ENCODE results near the gene RYK. TPM values are rescaled to one million over a fixed set of nuclear protein-coding genes. Genes with fewer than 3 reads are reported as not detected.

The RYK gene
- total and polyA plus RNA-seq, 2 donors (not counting 1 experiment from before 2014, with no cell fraction given): 60.6 to 112 TPM

- Histone ChIP-seq H3K9me3 (ENCODE audit: control insufficient read depth, insufficient read depth, low read depth, low read length) (no peaks in the 10 kb centered on the region), H3K27me3 (ENCODE audit: control insufficient read depth, insufficient read depth, low read length) (no peaks in the 10 kb centered on the region), H2AFZ (ENCODE audit: low read length) (no peak overlapping the region), H3K79me2 (ENCODE audit: control insufficient read depth, insufficient read depth, low read length) (peaks cover 90% of the 10 kb centered on the region), H3K9ac (ENCODE audit: insufficient read depth, low read length) (no peak overlapping the region), H3K27ac (ENCODE audit: insufficient read depth, low read length) (no peak overlapping the region), H3K4me3 (replicated peaks in 1 of 4; ENCODE audit: control extremely low read depth in 1 of 4, insufficient read depth in 1 of 4, low read depth in 3 of 4, low read length in 4 of 4) (no peak overlapping the region), H3K4me2 (ENCODE audit: extremely low read depth, insufficient read depth, low read length) (no peak overlapping the region), H3K36me3 (ENCODE audit: control insufficient read depth, insufficient read depth, low read length) (no peaks in the 10 kb centered on the region), H3K4me1 (ENCODE audit: control insufficient read depth, extremely low read depth, insufficient read depth, low read length) (peaks cover 7% of the 10 kb centered on the region), H4K20me1 (ENCODE audit: control insufficient read depth, extremely low read depth, insufficient read depth, low read length) (no peaks in the 10 kb centered on the region)
- no peak for DNase-seq (ENCODE audit: low read depth in 2 of 2)
- no peak for TF ChIP-seq EZH2 (IDR thresholded peaks at IDR 0.05; ENCODE audit: low read length, missing control alignments)
- no peak for TF ChIP-seq CTCF (conservative IDR thresholded peaks at IDR 0.05 in 1 of 2, IDR thresholded peaks at IDR 0.05 in 1 of 2; ENCODE audit: low read depth in 1 of 2, low read length in 2 of 2)
These were observed 5.7 kb downstream of the RYK start for GRCh38 chr3:134244921-134245320.

GRCh38 chr3:134242649-134243617, 7.7 kb downstream of the RYK start:
- Histone ChIP-seq H3K27me3 (ENCODE audit: control insufficient read depth, insufficient read depth, low read length) (no peaks in the 10 kb centered on the region), H3K79me2 (ENCODE audit: control insufficient read depth, insufficient read depth, low read length) (peaks cover 88% of the 10 kb centered on the region), H3K9me3 (ENCODE audit: control insufficient read depth, insufficient read depth, low read depth, low read length) (no peaks in the 10 kb centered on the region), H3K4me2 (ENCODE audit: extremely low read depth, insufficient read depth, low read length) (peak overlapping the region; percentile 26), H3K4me1 (ENCODE audit: control insufficient read depth, extremely low read depth, insufficient read depth, low read length) (peaks cover 12% of the 10 kb centered on the region), H3K4me3 (replicated peaks in 1 of 4; ENCODE audit: control extremely low read depth in 1 of 4, insufficient read depth in 1 of 4, low read depth in 3 of 4, low read length in 4 of 4) (no peak overlapping the region), H4K20me1 (ENCODE audit: control insufficient read depth, extremely low read depth, insufficient read depth, low read length) (no peaks in the 10 kb centered on the region), H3K27ac (ENCODE audit: insufficient read depth, low read length) (no peak overlapping the region), H2AFZ (ENCODE audit: low read length) (no peak overlapping the region), H3K9ac (ENCODE audit: insufficient read depth, low read length) (no peak overlapping the region), H3K36me3 (ENCODE audit: control insufficient read depth, insufficient read depth, low read length) (no peaks in the 10 kb centered on the region)
- DNase-seq (ENCODE audit: low read depth in 2 of 2): peak; percentile 90 to 92
- TF ChIP-seq CTCF (conservative IDR thresholded peaks at IDR 0.05 in 1 of 2, IDR thresholded peaks at IDR 0.05 in 1 of 2; ENCODE audit: low read depth in 1 of 2, low read length in 2 of 2) (no peak), EZH2 (IDR thresholded peaks at IDR 0.05; ENCODE audit: low read length, missing control alignments) (no peak)

- peaks cover 83% of the 10 kb centered on the region for H3K79me2 ChIP-seq (ENCODE audit: control insufficient read depth, insufficient read depth, low read length)
- no peaks in the 10 kb centered on the region for H3K36me3 ChIP-seq (ENCODE audit: control insufficient read depth, insufficient read depth, low read length)
- no peak overlapping the region for H3K4me3 ChIP-seq (replicated peaks in 1 of 4; ENCODE audit: control extremely low read depth in 1 of 4, insufficient read depth in 1 of 4, low read depth in 3 of 4, low read length in 4 of 4)
- H3K27me3 ChIP-seq (ENCODE audit: control insufficient read depth, insufficient read depth, low read length): no peaks in the 10 kb centered on the region
- no peak overlapping the region for H2AFZ ChIP-seq (ENCODE audit: low read length)
- no peaks in the 10 kb centered on the region for H3K9me3 ChIP-seq (ENCODE audit: control insufficient read depth, insufficient read depth, low read depth, low read length)
- no peak for DNase-seq (ENCODE audit: low read depth in 2 of 2)
- peaks cover 2% of the 10 kb centered on the region for H4K20me1 ChIP-seq (ENCODE audit: control insufficient read depth, extremely low read depth, insufficient read depth, low read length)
- TF ChIP-seq CTCF (conservative IDR thresholded peaks at IDR 0.05 in 1 of 2, IDR thresholded peaks at IDR 0.05 in 1 of 2; ENCODE audit: low read depth in 1 of 2, low read length in 2 of 2): no peak
- no peak for TF ChIP-seq EZH2 (IDR thresholded peaks at IDR 0.05; ENCODE audit: low read length, missing control alignments)
- peak overlapping the region; percentile 0 for H3K27ac ChIP-seq (ENCODE audit: insufficient read depth, low read length)
- peaks cover 17% of the 10 kb centered on the region for H3K4me1 ChIP-seq (ENCODE audit: control insufficient read depth, extremely low read depth, insufficient read depth, low read length)
- H3K9ac ChIP-seq (ENCODE audit: insufficient read depth, low read length): no peak overlapping the region
- H3K4me2 ChIP-seq (ENCODE audit: extremely low read depth, insufficient read depth, low read length): peak overlapping the region; percentile 1
These were observed 11.1 kb downstream of the RYK start for GRCh38 chr3:134239538-134239937.
